IMR-90 (cell line): ENCODE results near the gene MYT1. TPM values are rescaled to one million over a fixed set of nuclear protein-coding genes. Genes with fewer than 3 reads are reported as not detected.
A peak's percentile ranks its signal among the peaks of the same experiment; 100 is the strongest.

ENCODE experiments used
- ATAC-seq: fragments of 200-7000 bp; cut with Tn5 transposase; 2 replicates; pipeline ENCODE4 v1.9.1; 2020; ENCODE audit warnings: low read depth, mild to moderate bottlenecking, moderate library complexity
- BruUV-seq: library from RNA; stranded (reverse); fragments of 400-500 nt; replicated peaks from 2 replicates; lab custom pipeline; 2021; lab: Mats Ljungman, UMichigan
- CTCF ChIA-PET: fragments of 300-600 bp; formaldehyde crosslinking; extraction: SDS; loops from one replicate; lab custom pipeline; 2021; ENCODE audit warnings: antibody characterized with exemption; lab: Yijun Ruan, JAX
- POLR2A ChIA-PET: fragments of 300-600 bp; sonication (Branson Sonifier 250); formaldehyde crosslinking; loops from one replicate; lab custom pipeline; 2022; ENCODE audit warnings: antibody characterized with exemption; ENCODE audit not compliant: unreplicated experiment; lab: Charles Lee
- DNase-seq: peaks from one replicate; pipeline ENCODE4 v3.0.0; 2013
- H2AFZ ChIP-seq: replicated peaks from 2 replicates; pipeline ENCODE3; 2013; ENCODE audit warnings: low read length, mild to moderate bottlenecking; ENCODE audit not compliant: poor library complexity
- H2AK5ac ChIP-seq: 2 replicates; pipeline ENCODE4 v1.6.1; 2013; ENCODE audit warnings: low read depth, low read length, inconsistent platforms
- H2AK9ac ChIP-seq: replicated peaks from 2 replicates; pipeline ENCODE3; 2013; ENCODE audit warnings: mild to moderate bottlenecking, low read depth, low read length, moderate library complexity; ENCODE audit not compliant: poor library complexity
- H2BK120ac ChIP-seq: 2 replicates; pipeline ENCODE4 v1.6.1; 2013; ENCODE audit warnings: low read depth, low read length, inconsistent platforms
- H2BK15ac ChIP-seq: 3 replicates; pipeline ENCODE4 v1.6.1; 2013; ENCODE audit warnings: low read depth, low read length, inconsistent platforms
- H2BK20ac ChIP-seq: 2 replicates; pipeline ENCODE4 v1.6.1; 2013; ENCODE audit warnings: low read depth, mild to moderate bottlenecking, inconsistent platforms, low read length, moderate library complexity
- H2BK5ac ChIP-seq: 2 replicates; pipeline ENCODE4 v1.6.1; 2013; ENCODE audit warnings: mild to moderate bottlenecking, low read depth, low read length, inconsistent platforms; ENCODE audit not compliant: poor library complexity, severe bottlenecking
- H3K14ac ChIP-seq: replicated peaks from 2 replicates; pipeline ENCODE4 v1.6.1; 2013; ENCODE audit warnings: low read depth, low read length, inconsistent platforms
- H3K18ac ChIP-seq: 2 replicates; pipeline ENCODE4 v1.6.1; 2013; ENCODE audit warnings: low read depth, low read length, control low read depth
- H3K23ac ChIP-seq: 2 replicates; pipeline ENCODE4 v1.6.1; 2013; ENCODE audit warnings: low read depth, low read length, inconsistent platforms
- H3K27ac ChIP-seq: 2 replicates; pipeline ENCODE4 v1.5.1; 2013; ENCODE audit warnings: mild to moderate bottlenecking, control low read depth, low read length; ENCODE audit not compliant: insufficient read depth
- H3K27me3 ChIP-seq: 2 replicates; pipeline ENCODE4 v1.6.1; 2013; ENCODE audit warnings: low read length; ENCODE audit not compliant: control insufficient read depth, insufficient read depth
- H3K36me3 ChIP-seq: 2 replicates; pipeline ENCODE4 v1.6.1; 2013; ENCODE audit warnings: low read length, mixed read lengths; ENCODE audit not compliant: control insufficient read depth, insufficient read depth
- H3K4ac ChIP-seq: 2 replicates; pipeline ENCODE4 v1.6.1; 2013; ENCODE audit warnings: low read depth, low read length, inconsistent platforms
- H3K4me1 ChIP-seq: 2 replicates; pipeline ENCODE4 v1.6.1; 2013; ENCODE audit warnings: low read length, mixed read lengths; ENCODE audit not compliant: control insufficient read depth, insufficient read depth
- H3K4me2 ChIP-seq: 2 replicates; pipeline ENCODE4 v1.6.1; 2013; ENCODE audit warnings: low read depth, mild to moderate bottlenecking, control low read depth, low read length, moderate library complexity
- H3K4me3 ChIP-seq: 2 replicates; pipeline ENCODE4 v1.5.1; 2013; ENCODE audit warnings: low read depth, mild to moderate bottlenecking, control low read depth, low read length, moderate library complexity; ENCODE audit not compliant: insufficient read depth
- H3K56ac ChIP-seq: 2 replicates; pipeline ENCODE4 v1.6.1; 2013; ENCODE audit warnings: low read length, inconsistent platforms; ENCODE audit not compliant: insufficient read depth; ENCODE audit errors: extremely low read depth
- H3K79me1 ChIP-seq, 2 experiments: 2 replicates each; pipeline ENCODE4 v1.6.1; 2013; ENCODE audit warnings: low read length in 2 of 2, inconsistent platforms in 1 of 2, low read depth in 1 of 2
- H3K9ac ChIP-seq: 2 replicates; pipeline ENCODE4 v1.6.1; 2013; ENCODE audit warnings: low read depth, low read length, control low read depth
- H3K9me1 ChIP-seq: 2 replicates; pipeline ENCODE4 v1.6.1; 2013; ENCODE audit warnings: low read length, inconsistent platforms; ENCODE audit not compliant: insufficient read depth
- H3K9me3 ChIP-seq: 2 replicates; pipeline ENCODE4 v1.6.1; 2013; ENCODE audit warnings: low read length; ENCODE audit not compliant: control insufficient read depth, insufficient read depth
- H4K20me1 ChIP-seq: 2 replicates; pipeline ENCODE4 v1.6.1; 2013; ENCODE audit warnings: low read length, inconsistent platforms; ENCODE audit not compliant: insufficient read depth
- H4K5ac ChIP-seq: 2 replicates; pipeline ENCODE4 v1.6.1; 2013; ENCODE audit warnings: mild to moderate bottlenecking, low read depth, low read length, control low read depth
- H4K8ac ChIP-seq, 2 experiments: 2 replicates each; pipeline ENCODE4 v1.6.1; 2013; ENCODE audit warnings: low read depth in 2 of 2, low read length in 2 of 2, control low read depth in 1 of 2, inconsistent platforms in 1 of 2
- H4K91ac ChIP-seq: 2 replicates; pipeline ENCODE4 v1.6.1; 2013; ENCODE audit warnings: low read depth, low read length, inconsistent platforms; ENCODE audit not compliant: insufficient read depth
- BHLHE40 ChIP-seq: fragments of 150-350 bp; IDR thresholded peaks from 2 replicates; pipeline ENCODE4 v1.6.1; 2016; ENCODE audit warnings: mild to moderate bottlenecking, low read depth, low read length
- CEBPB ChIP-seq: IDR thresholded peaks from 2 replicates; pipeline ENCODE4 v1.6.1; 2012; ENCODE audit warnings: low read depth, low read length, improper control_type of control experiment
- CHD1 ChIP-seq: IDR thresholded peaks from 2 replicates; pipeline ENCODE4 v1.6.1; 2012; ENCODE audit warnings: low read depth, low read length, improper control_type of control experiment
- CTCF ChIP-seq: conservative IDR thresholded peaks from 2 replicates; pipeline ENCODE4 v1.5.1; 2012; ENCODE audit warnings: mild to moderate bottlenecking, low read depth, low read length, improper control_type of control experiment
- FOS ChIP-seq: fragments of 150-350 bp; IDR thresholded peaks from 2 replicates; pipeline ENCODE4 v1.6.1; 2016; ENCODE audit warnings: low read depth, low read length
- MAFK ChIP-seq: IDR thresholded peaks from 2 replicates; pipeline ENCODE4 v1.6.1; 2012; ENCODE audit warnings: low read depth, low read length, improper control_type of control experiment
- MAZ ChIP-seq: IDR thresholded peaks from 2 replicates; pipeline ENCODE4 v1.6.1; 2012; ENCODE audit warnings: low read depth, mild to moderate bottlenecking, low read length, improper control_type of control experiment, moderate library complexity, borderline replicate concordance
- MXI1 ChIP-seq: IDR thresholded peaks from 2 replicates; pipeline ENCODE4 v1.6.1; 2012; ENCODE audit warnings: low read depth, mild to moderate bottlenecking, low read length, moderate library complexity, borderline replicate concordance
- POLR2A ChIP-seq: IDR thresholded peaks from 2 replicates; pipeline ENCODE4 v1.6.1; 2012; ENCODE audit warnings: mild to moderate bottlenecking, low read depth, low read length
- RCOR1 ChIP-seq: IDR thresholded peaks from 2 replicates; pipeline ENCODE4 v1.6.1; 2012; ENCODE audit warnings: mild to moderate bottlenecking, low read length, improper control_type of control experiment; ENCODE audit not compliant: insufficient replicate concordance
- SMC3 ChIP-seq: fragments of 150-350 bp; IDR thresholded peaks from 2 replicates; pipeline ENCODE4 v1.6.1; 2016; ENCODE audit warnings: low read depth, mild to moderate bottlenecking, antibody characterized with exemption, low read length, moderate library complexity
- WGBS, 2 experiments: methylation state at CpG; one replicate each; pipeline versions ENCODE4 v1.1.5 to v1.1.7; 2013; ENCODE audit warnings: missing lambda C conversion rate in 2 of 2; ENCODE audit not compliant: insufficient read length in 1 of 2; ENCODE audit errors: extremely low coverage in 2 of 2; 5-methylcytosine and 5-hydroxymethylcytosine counted together
- dilution Hi-C: fragments of 300-500 bp; cut with HindIII; formaldehyde crosslinking; loops from one replicate; pipeline ENCODE4 v1.14.3; 2018; ENCODE audit warnings: low sequenced_read_pairs; ENCODE audit not compliant: unreplicated experiment
- in situ Hi-C: fragments of 300-500 bp; cut with MboI; formaldehyde crosslinking; loops from 3 replicates; pipeline ENCODE4 v1.14.3; 2019; ENCODE audit warnings: low sequenced_read_pairs, inconsistent platforms, mixed read lengths
- intact Hi-C: fragments of 100-400 bp; cut with micrococcal nuclease; formaldehyde crosslinking; loops from 2 replicates; pipeline ENCODE4 v1.10.0; 2022
- polyA plus RNA-seq, 3 experiments: library from polyadenylated mRNA; depleted of rRNA; stranded (reverse); fragments of >200 nt; gene quantifications; 2 replicates each; pipeline ENCODE4 v1.2.3, GENCODE V29; 2012; ENCODE audit warnings: low replicate concordance in 1 of 3
- total RNA-seq: library from RNA; depleted of rRNA; stranded (reverse); fragments of >200 nt; gene quantifications from 2 replicates; pipeline ENCODE4 v1.2.3, GENCODE V29; 2012

The MYT1 gene
- total and polyA plus RNA-seq, 2 of the 4 experiments (the other 2 are of a cell fraction): not detected

DNA sequence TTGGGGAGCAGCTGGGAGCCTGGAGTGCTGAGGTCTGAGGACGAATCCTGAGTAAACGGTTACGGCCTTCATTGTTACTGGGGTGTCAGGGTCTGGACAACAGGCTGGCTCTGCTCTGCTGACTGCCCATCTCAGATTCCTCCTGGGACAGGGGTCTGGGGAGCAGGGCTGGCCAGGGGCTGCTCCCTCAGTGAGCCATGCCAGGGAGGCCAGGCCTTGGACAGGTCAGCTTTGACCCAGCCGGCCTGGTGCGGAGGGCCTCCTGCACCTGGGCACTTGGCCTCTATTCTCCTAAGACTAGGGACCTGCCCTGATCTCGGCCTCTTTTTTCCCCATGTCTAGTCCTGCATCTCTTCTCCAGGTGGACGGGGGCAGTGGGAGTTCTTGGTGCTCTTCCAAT is 44.9 kb downstream of the MYT1 start (continued):
- TF ChIP-seq CEBPB: no peak
- TF ChIP-seq CHD1: no peak
- TF ChIP-seq FOS: no peak

DNA sequence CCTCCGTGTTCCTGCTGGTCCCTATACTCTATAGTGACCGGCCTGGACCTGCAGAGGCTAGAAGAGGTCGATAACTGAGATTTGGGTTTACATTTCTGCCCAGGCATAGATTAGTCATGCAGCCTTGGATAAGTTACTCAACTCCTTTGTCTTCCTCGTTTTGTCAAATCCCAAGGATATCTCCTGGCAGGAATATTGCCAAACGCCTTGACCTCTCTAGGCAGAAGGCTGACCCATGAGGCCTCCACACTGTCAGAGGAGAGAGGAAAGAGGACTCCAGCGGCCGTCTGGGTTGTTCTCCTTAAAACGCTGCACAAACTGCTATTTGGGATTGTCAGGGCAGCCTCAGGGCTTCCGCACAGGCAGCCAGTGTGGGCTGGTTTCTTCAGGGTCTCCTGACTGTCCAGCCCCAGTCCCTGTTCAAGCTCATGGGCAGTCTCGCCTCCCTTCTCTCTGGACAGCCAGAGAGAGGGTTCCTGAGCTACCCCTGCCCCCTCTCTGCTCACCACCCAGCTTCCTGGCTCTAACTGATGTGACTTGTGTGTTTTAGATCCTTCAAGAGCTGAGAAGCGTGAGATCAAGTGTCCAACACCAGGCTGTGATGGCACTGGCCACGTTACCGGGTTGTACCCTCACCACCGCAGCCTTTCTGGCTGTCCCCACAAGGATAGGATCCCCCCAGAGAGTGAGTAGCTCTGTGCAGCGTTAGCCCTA is 46.6 kb downstream of the MYT1 start:
- Histone ChIP-seq H3K27me3 (peaks cover 32% of the 10 kb centered on the region), H3K9me1 (peaks cover 4% of the 10 kb centered on the region; the same call in 1 of the 2 replicates), H3K56ac (no peak overlapping the region), H3K4me1 (peaks cover 9% of the 10 kb centered on the region; the same call in 1 of the 2 replicates), H3K36me3 (no peaks in the 10 kb centered on the region), H3K18ac (no peak overlapping the region; the same call in 1 of the 2 replicates), H3K14ac (no peak overlapping the region), H3K4ac (no peak overlapping the region), H3K79me1 (no peaks in the 10 kb centered on the region), H3K23ac (no peak overlapping the region), H3K9ac (no peak overlapping the region), H3K4me2 (no peak overlapping the region), H4K91ac (no peak overlapping the region), H2BK15ac (no peak overlapping the region), H2AK9ac (no peak overlapping the region), H4K8ac (no peak overlapping the region), H3K9me3 (no peaks in the 10 kb centered on the region), H2AFZ (no peak overlapping the region), H3K27ac (no peak overlapping the region), H4K20me1 (no peaks in the 10 kb centered on the region), H3K4me3 (no peak overlapping the region), H2AK5ac (no peak overlapping the region), H2BK5ac (no peak overlapping the region), H4K5ac (no peak overlapping the region), H2BK20ac (no peak overlapping the region), H2BK120ac (no peak overlapping the region)
- dilution Hi-C loops: no loop called here
- ATAC-seq (0 out of 2 replicates have a peak, but pooled peaks have one; percentile 8), DNase-seq (no peak)
- BruUV-seq: no TSS peak
- intact Hi-C loops: no loop called here
- ChIA-PET POLR2A (no interaction called here), CTCF (no interaction called here)
- 25% methylated on average over 3 of the region's 15 CpGs; no CpG with 5 or more reads in 1 of the 2 experiments for WGBS, 2 experiments
- in situ Hi-C loops: no loop called here
- TF ChIP-seq RCOR1 (no peak), CEBPB (no peak), FOS (no peak), MXI1 (no peak), POLR2A (no peak), BHLHE40 (no peak), MAZ (no peak), CTCF (no peak), CHD1 (no peak), SMC3 (no peak), MAFK (no peak)
